HEK293 (cell line): ENCODE data around the gene THSD7A.

Experiments
- PATZ1 ChIP-seq: fragments of 450-650 bp; formaldehyde crosslinking; IDR thresholded peaks from 2 replicates; pipeline ENCODE4 v1.5.1; 2016; ENCODE audit warnings: missing biosample characterization, missing genetic modification characterization
- REST ChIP-seq: fragments of 450-650 bp; formaldehyde crosslinking; IDR thresholded peaks from 2 replicates; pipeline ENCODE4 v1.5.1; 2016; ENCODE audit warnings: missing biosample characterization, missing genetic modification characterization
- SCRT1 ChIP-seq: fragments of 450-650 bp; formaldehyde crosslinking; IDR thresholded peaks from 2 replicates; pipeline ENCODE4 v1.5.1; 2016; ENCODE audit warnings: missing biosample characterization, missing genetic modification characterization, borderline replicate concordance
- ZNF223 ChIP-seq: fragments of 450-650 bp; formaldehyde crosslinking; IDR thresholded peaks from 2 replicates; pipeline ENCODE4 v1.5.1; 2016; ENCODE audit warnings: missing biosample characterization, missing genetic modification characterization
- ZNF274 ChIP-seq, 2 experiments: fragments of 200-500 bp in 1 of 2; fragments of 450-650 bp in 1 of 2; sonication (Bioruptor generic) in 1 of 2; formaldehyde crosslinking in 1 of 2; IDR thresholded peaks; 2 replicates each; pipeline versions ENCODE4 v1.5.1 to v1.6.1; 2014 to 2016; ENCODE audit warnings: borderline replicate concordance in 1 of 2, inconsistent platforms in 1 of 2, low read length in 1 of 2, missing biosample characterization in 1 of 2, missing genetic modification characterization in 1 of 2
- ZNF394 ChIP-seq: fragments of 450-650 bp; formaldehyde crosslinking; IDR thresholded peaks from 2 replicates; pipeline ENCODE4 v1.5.1; 2016; ENCODE audit warnings: missing biosample characterization, missing genetic modification characterization, mild to moderate bottlenecking, moderate library complexity, borderline replicate concordance
- ZNF621 ChIP-seq: fragments of 450-650 bp; formaldehyde crosslinking; IDR thresholded peaks from 2 replicates; pipeline ENCODE4 v1.5.1; 2017; ENCODE audit warnings: missing biosample characterization, missing genetic modification characterization
- ZNF623 ChIP-seq: fragments of 450-650 bp; formaldehyde crosslinking; IDR thresholded peaks from 2 replicates; pipeline ENCODE4 v1.5.1; 2016; ENCODE audit warnings: missing biosample characterization, missing genetic modification characterization
- TF ChIP-seq, protein P1 (sequence below): fragments of 450-650 bp; formaldehyde crosslinking; IDR thresholded peaks from 2 replicates; pipeline ENCODE4 v1.5.1; 2016; ENCODE audit warnings: missing biosample characterization, missing genetic modification characterization
- TF ChIP-seq, protein P2 (sequence below): fragments of 450-650 bp; formaldehyde crosslinking; IDR thresholded peaks from 2 replicates; pipeline ENCODE4 v1.5.1; 2016; ENCODE audit warnings: missing biosample characterization, missing genetic modification characterization

DNA sequence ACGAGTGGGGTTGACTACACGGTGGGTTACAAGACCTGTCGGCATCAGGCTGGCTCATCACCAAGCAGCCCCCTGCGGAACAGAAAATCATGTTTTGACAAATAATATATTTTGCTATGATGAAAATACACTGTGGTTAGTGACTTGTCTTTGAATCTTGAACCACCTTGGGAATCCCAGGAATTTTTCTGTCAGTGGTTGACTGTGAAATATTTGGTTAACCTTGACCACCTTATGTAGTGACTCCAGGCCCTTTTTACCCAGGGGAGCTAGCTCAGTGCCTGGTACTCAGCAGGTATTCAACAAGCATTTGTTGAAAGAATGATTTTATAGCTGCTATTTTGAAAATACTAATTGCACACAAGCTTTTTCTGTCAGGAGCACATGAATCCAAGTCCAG, 452.4 kb downstream of the THSD7A start:
- TF ChIP-seq, protein P1, sequence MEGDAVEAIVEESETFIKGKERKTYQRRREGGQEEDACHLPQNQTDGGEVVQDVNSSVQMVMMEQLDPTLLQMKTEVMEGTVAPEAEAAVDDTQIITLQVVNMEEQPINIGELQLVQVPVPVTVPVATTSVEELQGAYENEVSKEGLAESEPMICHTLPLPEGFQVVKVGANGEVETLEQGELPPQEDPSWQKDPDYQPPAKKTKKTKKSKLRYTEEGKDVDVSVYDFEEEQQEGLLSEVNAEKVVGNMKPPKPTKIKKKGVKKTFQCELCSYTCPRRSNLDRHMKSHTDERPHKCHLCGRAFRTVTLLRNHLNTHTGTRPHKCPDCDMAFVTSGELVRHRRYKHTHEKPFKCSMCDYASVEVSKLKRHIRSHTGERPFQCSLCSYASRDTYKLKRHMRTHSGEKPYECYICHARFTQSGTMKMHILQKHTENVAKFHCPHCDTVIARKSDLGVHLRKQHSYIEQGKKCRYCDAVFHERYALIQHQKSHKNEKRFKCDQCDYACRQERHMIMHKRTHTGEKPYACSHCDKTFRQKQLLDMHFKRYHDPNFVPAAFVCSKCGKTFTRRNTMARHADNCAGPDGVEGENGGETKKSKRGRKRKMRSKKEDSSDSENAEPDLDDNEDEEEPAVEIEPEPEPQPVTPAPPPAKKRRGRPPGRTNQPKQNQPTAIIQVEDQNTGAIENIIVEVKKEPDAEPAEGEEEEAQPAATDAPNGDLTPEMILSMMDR: no peak
- TF ChIP-seq REST (no peak), ZNF274 (IDR thresholded peaks at IDR 0.05; ENCODE audit: low read length) (no peak), ZNF274 (tag by site-specific recombination; IDR thresholded peaks at IDR 0.05; ENCODE audit: borderline replicate concordance) (no peak), ZNF621 (tag by site-specific recombination) (no peak), ZNF623 (tag by site-specific recombination) (no peak), ZNF394 (tag by site-specific recombination) (no peak), SCRT1 (tag by site-specific recombination) (no peak), ZNF223 (tag by site-specific recombination) (no peak), PATZ1 (no peak)
- TF ChIP-seq, protein P2, sequence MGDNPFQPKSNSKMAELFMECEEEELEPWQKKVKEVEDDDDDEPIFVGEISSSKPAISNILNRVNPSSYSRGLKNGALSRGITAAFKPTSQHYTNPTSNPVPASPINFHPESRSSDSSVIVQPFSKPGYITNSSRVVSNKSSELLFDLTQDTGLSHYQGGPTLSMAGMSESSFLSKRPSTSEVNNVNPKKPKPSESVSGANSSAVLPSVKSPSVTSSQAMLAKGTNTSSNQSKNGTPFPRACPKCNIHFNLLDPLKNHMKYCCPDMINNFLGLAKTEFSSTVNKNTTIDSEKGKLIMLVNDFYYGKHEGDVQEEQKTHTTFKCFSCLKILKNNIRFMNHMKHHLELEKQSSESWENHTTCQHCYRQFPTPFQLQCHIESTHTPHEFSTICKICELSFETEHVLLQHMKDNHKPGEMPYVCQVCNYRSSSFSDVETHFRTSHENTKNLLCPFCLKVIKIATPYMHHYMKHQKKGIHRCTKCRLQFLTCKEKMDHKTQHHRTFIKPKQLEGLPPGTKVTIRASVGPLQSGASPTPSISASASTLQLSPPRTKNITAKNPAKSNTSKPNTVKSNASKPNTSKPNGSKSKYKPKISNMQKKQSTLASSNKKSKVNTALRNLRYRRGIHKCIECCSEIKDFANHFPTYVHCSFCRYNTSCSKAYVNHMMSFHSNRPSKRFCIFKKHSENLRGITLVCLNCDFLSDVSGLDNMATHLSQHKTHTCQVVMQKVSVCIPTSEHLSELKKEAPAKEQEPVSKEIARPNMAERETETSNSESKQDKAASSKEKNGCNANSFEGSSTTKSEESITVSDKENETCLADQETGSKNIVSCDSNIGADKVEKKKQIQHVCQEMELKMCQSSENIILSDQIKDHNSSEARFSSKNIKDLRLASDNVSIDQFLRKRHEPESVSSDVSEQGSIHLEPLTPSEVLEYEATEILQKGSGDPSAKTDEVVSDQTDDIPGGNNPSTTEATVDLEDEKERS: no peak
